K562 treated with DMSO at 1 percent for 4 hours (cell line): Measurements from ENCODE around the gene MAL. TPM values are rescaled to one million over a fixed set of nuclear protein-coding genes. Genes with fewer than 3 reads are reported as not detected.

ENCODE experiments used
- total RNA-seq: library from RNA; unstranded; fragments of 300-600 nt; gene quantifications from 2 replicates; pipeline ENCODE4 v1.2.3, GENCODE V29; 2022; ENCODE audit not compliant: insufficient read depth

The MAL gene
- not detected in 2 replicates for total RNA-seq

DNA sequence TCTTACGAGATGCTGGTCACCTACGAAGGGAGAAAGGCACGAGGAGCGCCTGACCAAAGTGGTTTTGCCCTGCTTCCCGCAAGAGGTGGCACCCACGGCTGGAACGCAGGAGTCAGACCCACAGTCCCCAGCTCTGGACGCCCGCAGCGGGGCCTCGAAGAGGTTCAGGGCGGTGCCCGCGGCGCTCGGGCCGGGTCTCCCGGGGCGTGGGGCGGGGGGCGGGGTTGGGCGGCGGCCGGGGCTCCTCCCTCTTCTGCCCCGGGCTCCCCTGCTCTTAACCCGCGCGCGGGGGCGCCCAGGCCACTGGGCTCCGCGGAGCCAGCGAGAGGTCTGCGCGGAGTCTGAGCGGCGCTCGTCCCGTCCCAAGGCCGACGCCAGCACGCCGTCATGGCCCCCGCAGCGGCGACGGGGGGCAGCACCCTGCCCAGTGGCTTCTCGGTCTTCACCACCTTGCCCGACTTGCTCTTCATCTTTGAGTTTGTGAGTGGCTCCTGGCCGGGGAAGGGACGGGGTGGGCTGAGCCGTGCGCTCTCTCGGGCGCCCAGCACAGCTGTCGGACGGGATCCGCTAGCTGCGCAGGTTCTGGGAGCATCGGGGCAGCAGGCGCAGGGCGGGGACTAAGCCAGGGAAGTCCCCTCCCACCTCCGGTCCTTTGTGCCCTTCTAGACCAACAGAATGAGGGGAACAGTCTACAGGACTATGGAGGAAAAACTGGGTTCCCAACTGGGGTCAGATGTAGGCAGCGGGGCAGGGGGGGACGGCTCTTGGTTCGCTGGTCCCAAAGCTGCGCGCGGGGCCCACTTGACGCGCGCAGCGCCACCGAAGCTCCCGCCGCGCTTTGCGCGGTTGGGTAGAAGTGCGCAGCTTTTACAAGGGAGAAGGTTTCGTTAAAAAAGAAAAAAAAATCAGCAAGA is at the start of gene MAL:
TSS of gene MAL (plus strand) at position 303 of the 914 bp plus-strand sequence. CDS start at position 388, 85 bp downstream.

Other genes with a start within 250 kb of the MAL start
- not detected in 2 replicates for gene TEKT4, start 154.3 kb upstream of the MAL start, total RNA-seq
- 69.2 and 72.2 TPM in 2 replicates for gene MRPS5, start 96.1 kb downstream of the MAL start, total RNA-seq
- gene ZNF514, start 134.1 kb downstream of the MAL start, total RNA-seq = 2.1 and 6.2 TPM in 2 replicates
- 1.4 and 2.5 TPM in 2 replicates for gene ZNF2, start 140.1 kb downstream of the MAL start, total RNA-seq
- not detected in 2 replicates for gene ZNF892, start 181.8 kb downstream of the MAL start, total RNA-seq
- gene PROM2, start 248.7 kb downstream of the MAL start, total RNA-seq = not detected in 2 replicates